GM23248 (cell line): ENCODE results near the gene ZNF215.

Source experiments
- EZH2 ChIP-seq: fragments of 200-600 bp; sonication (generic); IDR thresholded peaks from 2 replicates; pipeline ENCODE4 v1.6.1; 2018; ENCODE audit warnings: antibody characterized with exemption, mild to moderate bottlenecking; ENCODE audit not compliant: insufficient read depth, poor library complexity, severe bottlenecking
- EZH2phosphoT487 ChIP-seq: fragments of 200-600 bp; sonication (generic); IDR thresholded peaks from 2 replicates; pipeline ENCODE4 v1.6.1; 2018; ENCODE audit warnings: antibody characterized with exemption, moderate library complexity, mild to moderate bottlenecking, low read depth; ENCODE audit not compliant: insufficient read depth

DNA sequence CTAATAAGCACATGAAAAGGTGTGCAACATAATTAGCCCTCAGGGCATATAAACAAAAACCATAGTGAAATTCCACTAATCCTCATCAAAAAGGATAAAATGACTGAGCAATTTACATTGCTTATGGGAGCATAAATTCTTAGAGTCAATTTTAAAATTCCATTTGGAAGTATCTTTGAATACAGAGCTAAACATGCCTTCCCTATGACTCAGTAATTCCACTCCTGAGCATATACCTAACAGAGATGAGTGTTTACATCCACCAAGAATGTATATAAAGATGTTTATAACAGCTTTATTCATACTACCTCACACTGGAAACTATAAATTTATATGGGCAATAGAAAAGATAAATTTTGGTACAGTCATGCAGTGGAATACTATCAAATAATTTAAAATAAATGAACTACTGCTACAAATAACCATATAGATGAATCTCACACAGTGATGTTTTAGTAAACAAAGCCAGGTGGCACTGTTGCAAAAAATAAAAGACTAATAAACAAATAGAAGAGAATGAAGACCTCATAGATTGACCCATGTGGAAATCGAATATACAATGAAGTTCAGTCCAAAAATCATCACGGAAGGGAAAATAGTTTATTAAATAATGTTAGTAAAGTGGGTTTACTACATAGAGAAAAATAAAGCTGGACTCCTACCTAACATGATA, 25.8 kb upstream of the ZNF215 start:
- no peak for TF ChIP-seq EZH2phosphoT487
- no peak for TF ChIP-seq EZH2
